NCI-H69 (cell line): ENCODE data around the gene BCAP31.
"Not testable (repeated sequence)": the region's sequence is repeated elsewhere in the genome, so short reads cannot be mapped to it uniquely, and the experiment has no call there.

Experiments used
- DNase-seq: peaks from one replicate; lab custom pipeline; 2025; lab: John Stamatoyannopoulos, UW

BCAP31 gene

DNA sequence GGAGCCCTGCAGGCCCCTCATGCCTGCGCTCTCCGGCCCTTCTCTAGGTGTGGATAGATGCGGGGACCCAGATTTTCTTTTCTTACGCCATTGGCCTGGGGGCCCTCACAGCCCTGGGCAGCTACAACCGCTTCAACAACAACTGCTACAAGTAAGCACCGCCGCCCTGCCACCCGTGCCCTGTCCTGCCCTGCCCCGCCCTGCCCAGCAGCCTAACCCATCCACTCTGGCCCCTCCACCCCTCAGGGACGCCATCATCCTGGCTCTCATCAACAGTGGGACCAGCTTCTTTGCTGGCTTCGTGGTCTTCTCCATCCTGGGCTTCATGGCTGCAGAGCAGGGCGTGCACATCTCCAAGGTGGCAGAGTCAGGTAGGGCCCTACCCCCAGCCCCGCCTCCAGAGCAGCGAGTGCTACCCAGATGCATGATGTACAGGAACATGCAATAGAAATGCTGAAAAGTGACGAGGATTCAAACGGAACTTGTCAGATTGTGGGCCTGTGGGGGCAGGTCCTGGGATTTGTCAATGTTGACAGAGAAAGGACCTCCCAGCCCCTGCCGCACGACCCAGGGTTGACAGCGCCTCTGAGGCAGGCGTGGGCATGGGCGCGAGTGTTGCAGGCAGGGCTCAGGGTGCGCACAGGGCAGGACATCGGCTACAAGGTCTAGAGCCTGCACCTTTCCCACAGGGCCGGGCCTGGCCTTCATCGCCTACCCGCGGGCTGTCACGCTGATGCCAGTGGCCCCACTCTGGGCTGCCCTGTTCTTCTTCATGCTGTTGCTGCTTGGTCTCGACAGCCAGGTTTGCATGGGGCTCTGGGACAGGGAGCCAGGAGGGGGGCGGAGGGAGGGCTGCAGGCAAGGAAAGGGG lies 30.7 kb downstream of the BCAP31 start:
- no peak for DNase-seq

DNA sequence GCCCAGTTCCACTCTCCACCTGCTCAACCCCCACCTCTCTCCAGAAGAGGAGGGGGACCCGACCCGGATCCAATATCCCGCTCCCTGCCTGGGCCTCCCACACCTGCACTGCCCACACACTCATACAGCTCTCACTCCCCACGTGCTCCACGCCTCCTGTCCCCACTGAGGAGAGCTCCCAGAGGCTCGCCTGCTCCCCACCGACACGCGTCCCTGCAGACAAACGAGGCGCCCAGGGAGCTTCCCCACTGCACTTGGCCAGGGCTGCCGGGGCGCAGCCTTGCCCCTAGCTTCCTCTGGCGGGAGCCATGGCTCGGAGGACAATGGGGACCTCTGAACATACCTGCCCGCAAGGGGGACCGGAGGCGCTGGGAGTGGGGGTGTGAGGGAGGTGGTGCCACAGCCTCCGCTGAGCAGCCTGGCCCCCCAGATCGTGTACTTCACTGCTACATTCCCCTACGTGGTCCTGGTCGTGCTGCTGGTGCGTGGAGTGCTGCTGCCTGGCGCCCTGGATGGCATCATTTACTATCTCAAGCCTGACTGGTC lies 31.5 kb downstream of the BCAP31 start:
- DNase-seq = no peak

GRCh38 chrX:153692003-153692402 lies 32.2 kb downstream of the BCAP31 start:
- DNase-seq = no peak

DNA sequence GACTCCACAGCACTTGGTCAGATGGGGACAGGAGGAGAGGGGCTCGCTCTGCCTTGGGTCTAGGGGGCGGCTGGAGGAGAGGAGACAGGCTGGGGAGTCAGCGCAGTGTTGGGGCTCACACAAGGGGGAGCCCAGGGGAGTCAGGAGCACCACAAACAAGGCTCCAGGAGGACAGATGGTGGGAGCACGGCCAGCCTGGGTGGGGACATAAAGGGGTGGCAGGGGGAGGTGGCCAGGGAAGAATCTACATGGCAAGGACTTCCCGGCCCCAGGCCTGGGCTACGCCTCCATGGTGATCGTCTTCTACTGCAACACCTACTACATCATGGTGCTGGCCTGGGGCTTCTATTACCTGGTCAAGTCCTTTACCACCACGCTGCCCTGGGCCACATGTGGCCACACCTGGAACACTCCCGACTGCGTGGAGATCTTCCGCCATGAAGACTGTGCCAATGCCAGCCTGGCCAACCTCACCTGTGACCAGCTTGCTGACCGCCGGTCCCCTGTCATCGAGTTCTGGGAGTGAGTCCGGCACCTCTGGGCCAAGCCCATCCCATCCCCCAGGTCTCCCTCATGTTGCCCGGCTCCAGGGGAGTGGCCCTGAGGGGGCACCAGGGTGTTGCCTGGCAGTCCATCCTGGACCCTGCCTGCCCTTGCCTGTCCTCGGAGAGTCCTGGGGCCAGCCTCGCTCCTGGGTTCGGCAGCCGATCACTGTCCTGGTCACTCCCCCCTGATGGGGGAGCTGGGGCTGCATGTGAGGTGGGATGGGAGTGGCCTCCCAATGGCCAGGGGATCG lies 33.0 kb downstream of the BCAP31 start:
- DNase-seq = not testable (repeated sequence)

DNA sequence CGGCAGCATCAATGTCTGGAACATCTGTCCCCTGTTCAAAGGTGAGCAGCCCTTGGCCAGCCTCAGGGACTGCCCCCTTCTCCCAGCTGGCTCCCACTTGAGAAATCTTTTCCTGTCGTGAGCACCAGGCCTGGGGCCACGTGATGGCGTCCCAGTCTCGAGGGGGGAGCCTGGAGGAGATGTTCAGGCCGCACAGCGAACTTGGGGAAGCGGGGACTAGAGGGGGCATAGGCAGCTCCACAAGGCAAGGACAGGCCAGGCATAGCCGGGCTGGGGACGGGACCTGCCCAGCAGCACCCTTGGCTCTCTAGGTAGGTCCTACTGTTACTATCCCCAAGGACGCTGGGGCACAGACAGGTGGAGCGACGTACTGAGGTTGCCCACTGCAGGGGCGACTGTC lies 33.7 kb downstream of the BCAP31 start:
- DNase-seq = no peak

DNA sequence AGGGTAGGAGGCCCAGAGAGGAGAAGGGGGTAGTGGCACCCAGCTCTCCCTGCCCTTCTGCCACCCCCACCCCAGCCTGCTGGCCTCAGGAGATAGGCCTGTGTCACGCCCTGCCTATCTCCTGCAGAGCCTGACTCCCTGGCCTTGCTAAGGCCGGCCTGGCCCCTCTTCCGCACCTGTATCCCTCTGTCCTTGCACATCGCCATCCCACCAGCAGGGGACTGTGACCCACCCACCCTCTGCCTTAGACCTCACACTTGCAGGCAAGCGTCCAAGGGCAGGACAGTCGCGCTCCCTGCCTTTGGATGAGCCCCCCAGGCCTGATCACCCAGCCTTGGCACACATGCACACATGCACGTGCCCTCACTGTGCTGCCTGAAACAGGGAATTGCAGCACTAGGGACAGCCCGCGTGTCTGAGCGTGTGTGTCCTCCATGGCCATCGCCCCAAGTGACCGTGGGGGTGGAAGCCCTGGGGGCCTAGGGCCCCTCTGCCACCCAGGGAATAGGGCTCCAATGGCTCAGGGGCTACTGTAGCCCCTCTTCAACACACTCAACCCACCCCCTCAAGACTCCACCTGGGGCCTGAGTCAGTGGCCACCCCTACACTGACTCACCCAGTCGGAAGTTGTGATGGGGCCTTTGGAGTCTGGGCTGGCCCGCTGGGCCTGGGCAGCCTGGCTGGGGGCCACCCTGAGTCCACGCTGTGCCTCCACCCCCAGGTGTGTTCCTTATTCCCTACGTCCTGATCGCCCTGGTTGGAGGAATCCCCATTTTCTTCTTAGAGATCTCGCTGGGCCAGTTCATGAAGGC lies 34.3 kb downstream of the BCAP31 start:
- no peak for DNase-seq

DNA sequence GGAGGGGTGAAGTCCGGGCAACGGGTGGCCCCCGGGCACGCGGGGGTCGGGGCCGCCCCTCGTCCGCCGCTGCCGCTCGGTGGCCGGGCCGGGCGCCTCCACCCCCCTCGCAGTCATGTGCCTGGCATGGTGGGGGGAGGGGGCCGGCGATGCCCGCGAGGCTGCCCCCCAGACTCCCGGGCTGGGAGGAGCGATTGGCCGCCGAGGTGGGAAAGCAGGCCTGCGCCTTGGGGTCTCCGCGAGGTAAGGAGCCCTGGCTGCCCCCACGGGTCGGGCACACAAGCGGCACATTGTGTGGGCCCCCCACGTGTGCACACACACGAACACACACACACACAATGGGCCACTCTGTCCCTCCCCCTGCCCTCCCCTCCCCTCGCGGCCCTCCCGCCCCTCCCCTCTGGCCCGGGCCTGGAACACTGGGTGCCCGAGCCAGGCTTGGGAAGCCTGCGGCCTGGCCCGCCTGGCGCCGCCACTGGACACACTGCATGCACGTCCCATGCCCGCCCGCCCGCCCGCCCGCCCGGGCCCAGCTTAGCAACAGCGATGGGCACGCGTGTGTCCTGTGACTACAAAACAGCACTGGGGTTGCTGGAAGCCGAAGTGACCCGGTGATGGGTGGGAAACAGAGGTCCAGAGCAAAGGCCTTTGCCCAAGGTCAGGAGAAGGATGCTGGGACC lies 35.1 kb downstream of the BCAP31 start:
- no peak for DNase-seq

- peak; percentile 14 for DNase-seq
These were observed 35.7 kb downstream of the BCAP31 start for GRCh38 chrX:153688506-153688905.

DNA sequence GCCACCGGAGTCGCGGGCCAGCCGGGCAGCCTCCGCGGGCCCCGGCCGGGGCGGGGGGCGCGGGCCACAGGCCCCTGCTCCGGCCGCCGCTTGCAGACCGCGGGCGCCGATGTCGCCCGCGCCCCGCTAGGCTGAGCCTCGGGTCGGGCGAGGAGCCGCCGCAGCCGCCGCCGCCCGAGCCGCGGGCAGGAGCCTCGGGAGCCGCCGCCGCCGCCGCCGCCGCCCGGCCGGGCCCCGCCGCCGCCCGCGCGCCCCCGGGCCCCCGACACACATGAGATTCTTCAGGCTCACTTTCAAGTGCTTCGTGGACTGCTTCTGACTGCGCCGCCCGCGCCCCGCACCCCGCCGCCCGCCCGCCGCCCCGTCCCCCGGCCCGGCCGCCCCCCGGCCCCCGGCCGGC lies 36.1 kb downstream of the BCAP31 start:
- peak; percentile 38 for DNase-seq

DNA sequence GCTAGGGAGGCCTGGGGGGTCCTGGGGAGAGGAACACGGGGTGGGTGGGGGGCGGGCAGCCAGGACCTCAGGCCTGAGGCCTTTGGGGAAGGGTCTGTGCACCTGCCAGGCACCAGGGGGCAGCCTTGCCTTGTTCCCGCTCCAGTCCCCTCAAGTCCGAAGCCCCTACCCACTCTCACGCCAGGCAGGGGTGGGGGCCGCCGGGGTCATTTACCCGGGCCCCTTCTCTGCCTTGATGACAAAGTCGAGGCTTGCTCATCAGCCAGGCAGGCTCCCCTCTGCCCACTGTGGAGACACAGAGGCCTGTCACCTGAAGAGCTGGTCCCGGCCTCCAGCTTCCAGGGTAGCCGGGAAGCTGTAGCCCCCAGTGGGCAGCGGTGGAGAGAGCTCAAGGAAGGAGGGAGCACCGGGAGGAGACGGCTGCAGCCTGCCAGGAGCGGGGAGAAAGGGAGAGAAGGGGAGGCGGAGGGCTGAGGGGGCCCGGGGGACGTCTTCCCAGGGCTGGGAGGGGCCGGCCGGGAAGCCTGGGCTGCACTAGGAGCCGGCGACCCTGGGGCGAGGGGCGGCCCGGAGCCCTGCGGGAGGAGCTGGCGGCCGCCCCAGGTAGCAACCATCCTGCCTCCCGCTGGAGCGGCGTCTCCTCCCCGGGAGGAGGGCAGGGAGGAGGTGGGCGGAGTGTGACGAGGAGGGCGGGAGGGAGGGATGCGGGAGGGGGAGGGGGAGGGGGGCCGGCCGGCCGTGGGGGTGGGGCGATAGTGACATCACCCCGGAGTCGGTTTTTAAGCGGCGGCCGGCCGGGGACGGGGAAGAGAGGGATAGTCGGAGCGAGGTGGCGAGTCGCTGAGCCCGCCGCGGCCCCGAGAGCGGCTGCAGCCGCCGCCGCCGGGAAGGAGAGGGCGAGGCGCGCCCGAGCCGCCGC lies 36.8 kb downstream of the BCAP31 start, which contains the start of gene SLC6A8:
Gene SLC6A8, plus strand, starts transcription at position 806 of the 919 bp plus-strand sequence. CDS start 649 bp downstream, outside the sequence.
- DNase-seq = peak; percentile 85

- DNase-seq = no peak
These were observed 37.5 kb downstream of the BCAP31 start for GRCh38 chrX:153686711-153687110.

DNA sequence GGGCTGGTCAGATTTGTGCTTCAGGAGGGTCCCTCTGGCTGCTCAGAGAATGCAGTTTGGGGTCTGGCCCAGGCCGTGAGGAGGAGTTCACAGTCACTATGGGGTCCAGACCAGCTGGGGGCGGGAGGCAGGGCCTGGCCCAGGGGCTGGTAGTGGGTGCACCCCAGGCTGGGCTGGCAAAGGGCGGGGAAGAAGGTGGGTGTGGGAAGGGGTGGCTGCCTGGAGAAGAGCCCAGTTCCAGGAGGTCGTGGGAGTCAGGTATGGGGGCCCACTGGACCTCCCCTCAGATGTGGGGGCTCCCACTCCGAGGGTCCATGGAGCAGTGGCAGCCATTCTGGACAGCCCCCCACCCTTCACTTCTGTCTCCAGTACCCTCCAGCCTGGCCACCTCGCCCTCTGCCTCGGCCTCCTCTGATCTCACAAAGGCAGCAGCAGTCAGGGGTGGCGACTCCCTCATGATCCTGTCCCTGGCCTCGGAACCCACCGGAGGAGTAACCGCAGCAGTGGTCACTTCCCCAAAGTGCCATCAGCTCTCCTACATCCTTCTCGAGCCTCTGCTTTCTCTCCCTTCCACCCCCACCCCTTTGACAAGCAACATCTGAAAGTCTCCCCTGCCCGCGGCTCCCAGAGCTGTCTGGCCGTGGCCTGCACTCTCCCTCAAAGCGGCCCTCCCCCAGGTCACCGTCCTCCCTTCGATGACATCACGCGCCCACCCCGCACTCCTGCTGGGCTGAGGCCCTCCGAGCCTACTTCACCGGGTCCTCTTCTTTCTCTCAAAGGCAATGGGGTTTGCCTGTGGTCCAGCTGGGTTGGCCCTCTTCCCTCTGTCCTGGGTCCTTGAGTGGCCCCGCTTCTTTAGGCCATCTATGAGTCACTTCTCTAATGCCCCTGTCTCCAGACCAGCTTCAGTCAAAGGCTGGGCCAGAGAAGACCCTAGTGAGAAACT lies 38.2 kb downstream of the BCAP31 start:
- no peak for DNase-seq

DNA sequence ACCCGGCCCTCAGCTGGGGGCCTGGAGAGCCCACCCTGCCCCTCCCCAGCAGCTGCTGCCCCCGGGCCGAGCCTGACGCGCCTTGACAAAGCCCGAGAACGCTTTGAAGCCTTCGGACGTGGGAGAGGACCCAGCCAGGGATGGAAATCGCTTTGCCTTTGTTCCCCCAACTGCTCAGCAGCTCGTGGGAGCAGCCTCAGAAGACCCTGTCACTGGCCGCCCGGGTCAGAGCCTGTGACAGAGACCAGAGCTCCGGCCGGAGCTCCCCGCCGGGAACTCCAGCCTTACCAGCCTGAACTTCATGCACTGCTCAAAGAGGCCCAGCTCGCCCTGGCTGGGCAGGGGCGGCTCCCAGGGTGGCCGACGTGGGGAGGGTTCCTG lies 39.0 kb downstream of the BCAP31 start:
- no peak for DNase-seq

- no peak for DNase-seq
These were observed 39.6 kb downstream of the BCAP31 start for GRCh38 chrX:153684467-153685155.

- not testable (repeated sequence) for DNase-seq
These were observed 40.7 kb downstream of the BCAP31 start for GRCh38 chrX:153683486-153683885.

GRCh38 chrX:153681175-153681574 lies 43.0 kb downstream of the BCAP31 start:
- no peak for DNase-seq

- no peak for DNase-seq
These were observed 49.9 kb downstream of the BCAP31 start for GRCh38 chrX:153674219-153674851.
